PFSK-1 (cell line): ENCODE measurements around the gene BICD1.

ENCODE experiments used
- POLR2AphosphoS5 ChIP-seq: IDR thresholded peaks from 2 replicates; pipeline ENCODE4 v1.6.1; 2012; ENCODE audit warnings: low read depth, mild to moderate bottlenecking, control low read depth, low read length, moderate library complexity
- REST ChIP-seq, 2 experiments: IDR thresholded peaks; 2 replicates each; pipeline versions ENCODE4 v1.6.1 to v1.8.0; 2011 to 2012; ENCODE audit warnings: low read depth in 2 of 2, low read length in 2 of 2, control low read depth in 1 of 2, inconsistent platforms in 1 of 2, mild to moderate bottlenecking in 1 of 2, moderate library complexity in 1 of 2; ENCODE audit not compliant: insufficient read depth in 1 of 2
- SIN3A ChIP-seq: IDR thresholded peaks from 2 replicates; pipeline ENCODE4 v1.6.1; 2012; ENCODE audit warnings: mild to moderate bottlenecking, low read length, moderate library complexity, borderline replicate concordance; ENCODE audit not compliant: insufficient read depth

GRCh38 chr12:32366714-32367113, 260.1 kb downstream of the BICD1 start:
- no peak for TF ChIP-seq POLR2AphosphoS5
- no peak for TF ChIP-seq SIN3A
- no peak for TF ChIP-seq REST (IDR thresholded peaks at IDR 0.05; ENCODE audit: insufficient read depth in 1 of 2, low read depth in 2 of 2, low read length in 2 of 2)
